ENCODE measurements around the gene DNAJA1.
"Not testable (repeated sequence)": the region's sequence is repeated elsewhere in the genome, so short reads cannot be mapped to it uniquely, and the experiment has no call there.

Gene DNAJA1

DNA sequence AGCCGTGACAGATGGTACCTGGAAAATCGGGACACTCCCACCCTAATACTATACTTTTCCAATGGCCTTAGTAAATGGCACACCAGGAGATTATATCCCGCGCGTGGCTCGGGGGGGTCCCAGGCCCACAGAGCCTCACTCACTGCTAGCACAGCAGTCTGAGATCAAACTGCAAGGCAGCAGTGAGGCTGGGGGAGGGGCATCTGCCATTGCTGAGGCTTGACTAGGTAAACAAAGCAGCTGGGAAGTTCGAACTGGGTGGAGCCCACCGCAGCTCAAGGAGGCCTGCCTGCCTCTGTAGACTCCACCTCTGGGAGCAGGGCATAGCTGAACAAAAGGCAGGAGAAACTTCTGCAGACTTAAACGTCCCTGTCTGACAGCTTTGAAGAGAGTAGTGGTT lies 60.6 kb downstream of the DNAJA1 start:
- H3K36me3 Mint-ChIP-seq (ENCODE audit: low read depth); H3K27me3 Mint-ChIP-seq; H3K4me1 Mint-ChIP-seq (ENCODE audit: low read depth); H3K4me3 Mint-ChIP-seq; H3K9me3 Mint-ChIP-seq; H3K27ac Mint-ChIP-seq: not testable (repeated sequence)

Measured in stimulated activated naive CD8-positive, alpha-beta T cell treated with anti-CD3 and anti-CD28 coated beads, Interleukin-15, Interleukin-2, amounts not matched to agents 100 ng/mL and 50 ng/mL, for 24 hours (primary cell).